Kidney (tissue), 14 donors: Measurements from ENCODE around the gene ADARB2. TPM values are rescaled to one million over a fixed set of nuclear protein-coding genes. Genes with fewer than 3 reads are reported as not detected.
A peak's percentile ranks its signal among the peaks of the same experiment; 100 is the strongest.

Experiments
- DNase-seq, 5 donors: peaks; one replicate each; pipeline ENCODE4 v3.0.0-alpha.2; 2013 to 2020
- FAIRE-seq: peaks from 2 replicates; lab custom pipeline; 2012; peaks lifted over from hg19 to GRCh38; lab: Jason Lieb, UNC
- H3K27ac ChIP-seq, 2 donors: one replicate each; pipeline ENCODE4 v1.7.0; 2013; ENCODE audit warnings: low read depth in 2 of 2, low read length in 2 of 2, inconsistent platforms in 1 of 2
- H3K27me3 ChIP-seq: one replicate; pipeline ENCODE4 v1.7.1; 2013; ENCODE audit warnings: low read length, inconsistent platforms; ENCODE audit not compliant: control insufficient read depth, insufficient read depth
- H3K36me3 ChIP-seq, 3 donors: one replicate each; pipeline versions ENCODE4 v1.7.0 to v1.7.1; 2013; ENCODE audit warnings: low read length in 3 of 3, control low read depth in 1 of 3, inconsistent platforms in 1 of 3; ENCODE audit not compliant: insufficient read depth in 3 of 3, control insufficient read depth in 2 of 3
- H3K4me1 ChIP-seq, 3 donors: one replicate each; pipeline versions ENCODE4 v1.7.0 to v1.7.1; 2013; ENCODE audit warnings: low read length in 3 of 3, inconsistent platforms in 1 of 3, low read depth in 1 of 3; ENCODE audit not compliant: control insufficient read depth in 2 of 3, insufficient read depth in 2 of 3
- H3K4me3 ChIP-seq, 3 donors: one replicate each; pipeline versions ENCODE4 v1.7.0 to v1.8.1; 2013; ENCODE audit warnings: low read length in 3 of 3, control low read depth in 1 of 3, inconsistent platforms in 1 of 3
- H3K9ac ChIP-seq, 3 donors: one replicate each; pipeline versions ENCODE4 v1.7.0 to v1.7.1; 2013; ENCODE audit warnings: low read length in 3 of 3, control low read depth in 1 of 3, inconsistent platforms in 1 of 3
- H3K9me3 ChIP-seq, 3 donors: one replicate each; pipeline versions ENCODE4 v1.7.0 to v1.7.1; 2013; ENCODE audit warnings: low read length in 3 of 3, control low read depth in 1 of 3, inconsistent platforms in 1 of 3; ENCODE audit not compliant: control insufficient read depth in 2 of 3, insufficient read depth in 1 of 3
- CTCF ChIP-seq: IDR thresholded peaks from 3 replicates; pipeline ENCODE4 v1.5.1; 2012; ENCODE audit warnings: mild to moderate bottlenecking, moderate library complexity, borderline replicate concordance; ENCODE audit not compliant: insufficient read depth; ENCODE audit errors: extremely low read depth
- intact Hi-C: fragments of 100-400 bp; cut with DNase I; formaldehyde crosslinking; loops from one replicate; pipeline ENCODE4 v1.11.1; 2022
- polyA plus RNA-seq: library from polyadenylated mRNA; stranded (reverse); fragments of 350-450 nt; fragmentation: Illumina TruSeq; extraction: RNeasy Lipid Tissue Mini Kit (QIAGEN cat#74804); gene quantifications from one replicate; pipeline ENCODE4 v1.2.3, GENCODE V29; 2014; ENCODE audit warnings: low read depth, low replicate concordance; ENCODE audit not compliant: insufficient read depth
- total RNA-seq: library from RNA; stranded (reverse); fragmentation: NEBNext Ultra II Directional; extraction: Animal tissue kit (Norgen Biotek cat#: 25700); gene quantifications from one replicate; pipeline ENCODE4 v1.2.1, GENCODE V29; 2021
- donor health status: control.
- donor health status: control.
- donor health status: control.
- donor health status: control.
- donor health status: control.
- donor health status: DM: yes; HTN: yes; CAD: no.
- donor health status: Normal renal cell carcinoma (clear cell type).

ADARB2 gene
- total and polyA plus RNA-seq, 2 donors from 2014 or later = 1.0 to 1.3 TPM

DNA sequence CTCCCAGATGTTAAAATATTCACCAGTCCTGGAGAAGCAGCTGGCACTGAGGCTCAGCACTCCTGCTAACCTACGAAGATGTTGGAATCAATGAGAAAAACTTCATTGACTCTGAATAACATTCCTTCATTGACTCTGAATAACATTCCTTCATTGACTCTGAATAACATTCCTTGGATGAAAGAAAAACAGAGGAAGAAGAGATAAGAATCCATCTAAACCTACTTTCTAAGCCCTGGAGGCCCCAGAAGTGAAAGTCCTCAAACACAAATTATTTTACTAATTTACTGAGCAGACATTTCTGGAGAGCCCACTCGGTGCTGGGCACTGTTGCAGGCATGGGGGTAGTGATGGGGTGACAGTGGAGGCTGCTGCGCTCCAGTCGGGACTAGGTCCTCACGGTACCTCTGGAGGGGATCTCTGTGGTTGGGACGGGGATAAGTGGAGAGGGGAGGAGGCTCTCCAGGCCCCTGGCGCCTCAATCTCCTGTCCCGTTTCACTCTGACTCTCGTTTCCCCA lies 427.0 kb downstream of the ADARB2 start:
- no peak for FAIRE-seq
- Histone ChIP-seq H3K27ac (no peak overlapping the region), H3K4me1 (no peaks in the 10 kb centered on the region)

GRCh38 chr10:1309617-1310270 lies 427.6 kb downstream of the ADARB2 start:
- H3K9me3 ChIP-seq = no peaks in the 10 kb centered on the region
- DNase-seq = peak in 1 of 5 donors; percentile 2
- no peak overlapping the region for H3K9ac ChIP-seq
- no peaks in the 10 kb centered on the region for H3K27me3 ChIP-seq
- H3K36me3 ChIP-seq = no peaks in the 10 kb centered on the region
- H3K27ac ChIP-seq = no peak overlapping the region
- intact Hi-C loops = no loop called here
- no peak for FAIRE-seq
- H3K4me1 ChIP-seq = no peaks in the 10 kb centered on the region
- no peak for TF ChIP-seq CTCF
- no peak overlapping the region for H3K4me3 ChIP-seq

More for the DNA sequence above, 427.0 kb downstream of the ADARB2 start:
- no peak overlapping the region for H3K9ac ChIP-seq
- no peaks in the 10 kb centered on the region for H3K36me3 ChIP-seq
- H3K9me3 ChIP-seq = no peaks in the 10 kb centered on the region
- DNase-seq = peak in 1 of 5 donors; percentile 18
- no peak for TF ChIP-seq CTCF
- no peak overlapping the region for H3K4me3 ChIP-seq
- H3K27me3 ChIP-seq = no peaks in the 10 kb centered on the region
- intact Hi-C loops = no loop called here

- DNase-seq = peak in 1 of 5 donors; percentile 20
Measured at GRCh38 chr10:1308962-1309616, 428.2 kb downstream of the ADARB2 start.

More at GRCh38 chr10:1308962-1309616, 428.2 kb downstream of the ADARB2 start:
- no peak for TF ChIP-seq CTCF
- Histone ChIP-seq H3K9ac (no peak overlapping the region), H3K4me3 (no peak overlapping the region), H3K4me1 (no peaks in the 10 kb centered on the region), H3K27me3 (no peaks in the 10 kb centered on the region), H3K9me3 (no peaks in the 10 kb centered on the region), H3K27ac (no peak overlapping the region), H3K36me3 (no peaks in the 10 kb centered on the region)
- no peak for FAIRE-seq
- intact Hi-C loops = no loop called here
